Upper lobe of left lung (tissue), 6 donors: ENCODE measurements around the gene PAEP. TPM values are rescaled to one million over a fixed set of nuclear protein-coding genes. Genes with fewer than 3 reads are reported as not detected.

Experiments
- ATAC-seq, 2 donors: fragments of 200-7000 bp; cut with Tn5 transposase; one replicate each; pipeline ENCODE4 v1.9.1; 2022; ENCODE audit warnings: mild to moderate bottlenecking in 2 of 2, moderate library complexity in 2 of 2; ENCODE audit not compliant: low FRiP score in 2 of 2
- DNase-seq, 2 donors: peaks; one replicate each; pipeline ENCODE4 v3.0.0-alpha.2; 2019 to 2020
- H3K27ac ChIP-seq, 4 donors: fragments of 200-600 bp; sonication (generic); one replicate each; pipeline ENCODE4 v1.5.1; 2016 to 2019
- H3K27me3 ChIP-seq, 4 donors: fragments of 200-600 bp; sonication (generic); one replicate each; pipeline ENCODE4 v1.5.1; 2017 to 2019
- H3K36me3 ChIP-seq, 4 donors: fragments of 200-600 bp; sonication (generic); one replicate each; pipeline ENCODE4 v1.5.1; 2016 to 2019
- H3K4me1 ChIP-seq, 4 donors: fragments of 200-600 bp; sonication (generic); one replicate each; pipeline ENCODE4 v1.5.1; 2018 to 2019
- H3K4me3 ChIP-seq, 4 donors: fragments of 200-600 bp; sonication (generic); one replicate each; pipeline ENCODE4 v1.5.1; 2017 to 2019; ENCODE audit warnings: mild to moderate bottlenecking in 2 of 4, moderate library complexity in 1 of 4
- H3K9me3 ChIP-seq, 4 donors: fragments of 200-600 bp; sonication (generic); one replicate each; pipeline ENCODE4 v1.5.1; 2018 to 2019
- CTCF ChIP-seq, 6 experiments: fragments of 450-650 bp in 4 of 6; fragments of 200-600 bp in 2 of 6; sonication (generic) in 2 of 6; IDR thresholded peaks; one replicate each; pipeline ENCODE4 v1.5.1; 2016 to 2019; ENCODE audit warnings: antibody characterized with exemption in 6 of 6
- EP300 ChIP-seq, 4 donors: sonication (generic); formaldehyde crosslinking; IDR thresholded peaks; one replicate each; pipeline ENCODE4 v1.5.1; 2017; ENCODE audit warnings: antibody characterized with exemption in 4 of 4, control low read depth in 2 of 4
- POLR2A ChIP-seq, 4 donors: fragments of 450-650 bp; IDR thresholded peaks; one replicate each; pipeline ENCODE4 v1.5.1; 2016 to 2017; ENCODE audit warnings: antibody characterized with exemption in 4 of 4, mild to moderate bottlenecking in 2 of 4
- POLR2AphosphoS5 ChIP-seq, 2 donors: sonication (generic); formaldehyde crosslinking; IDR thresholded peaks; one replicate each; pipeline ENCODE4 v1.5.1; 2017; ENCODE audit warnings: antibody characterized with exemption in 2 of 2
- WGBS, 2 donors: methylation state at CpG; one replicate each; pipeline ENCODE4 v1.1.5; 2017 to 2018; 5-methylcytosine and 5-hydroxymethylcytosine counted together
- total RNA-seq, 6 donors: library from RNA; depleted of rRNA in 4 of 6; stranded (reverse); fragments of >200 nt in 4 of 6; gene quantifications; one replicate each; pipeline versions ENCODE4 v1.1.0 to v1.2.1, GENCODE V29; 2016 to 2021
- donor health status: DM: no; HTN: no; CAD: no; lungs with moderate emphysema.
- donor health status: DM: no; HTN: yes; CAD: no; lungs with severe emphysema.

Gene PAEP
- total RNA-seq, 6 donors from 2014 or later, result 6.3 TPM; not detected in 5

- no peak overlapping the region for H3K27ac ChIP-seq
- no peak for TF ChIP-seq EP300 (IDR thresholded peaks at IDR 0.05)
- peak in 1 of 2 donors; percentile 56 for DNase-seq
These were observed 3.6 kb downstream of the PAEP start for GRCh38 chr9:135565141-135565628.

GRCh38 chr9:135565636-135566035 lies 4.1 kb downstream of the PAEP start:
- Histone ChIP-seq H3K4me3 (no peak overlapping the region), H3K9me3 (peaks cover 0 to 7% (median 0%) of the 10 kb centered on the region in 4 donors), H3K27ac (no peak overlapping the region), H3K36me3 (no peaks in the 10 kb centered on the region), H3K27me3 (no peaks in the 10 kb centered on the region), H3K4me1 (no peaks in the 10 kb centered on the region)
- 59 to 62% methylated on average over 7 to 8 of the region's 8 CpGs for WGBS, 2 donors
- no peak for DNase-seq
- no peak for ATAC-seq
- TF ChIP-seq POLR2AphosphoS5 (IDR thresholded peaks at IDR 0.05) (no peak), CTCF (IDR thresholded peaks at IDR 0.05) (no peak), POLR2A (IDR thresholded peaks at IDR 0.05) (no peak), EP300 (IDR thresholded peaks at IDR 0.05) (no peak)

More at GRCh38 chr9:135565141-135565628, 3.6 kb downstream of the PAEP start:
- Histone ChIP-seq H3K9me3 (peaks cover 0 to 7% (median 0%) of the 10 kb centered on the region in 4 donors), H3K27me3 (no peaks in the 10 kb centered on the region), H3K36me3 (no peaks in the 10 kb centered on the region), H3K4me1 (no peaks in the 10 kb centered on the region), H3K4me3 (no peak overlapping the region)
- ATAC-seq, result no peak
- 60 to 71% methylated on average over 1 to 7 of the region's 9 CpGs for WGBS, 2 donors

GRCh38 chr9:135566552-135566951 lies 5.0 kb downstream of the PAEP start:
- ATAC-seq, result no peak
- no peaks in the 10 kb centered on the region for H3K27me3 ChIP-seq
- H3K4me3 ChIP-seq, result no peak overlapping the region

GRCh38 chr9:135567311-135567710 lies 5.8 kb downstream of the PAEP start:
- H3K4me3 ChIP-seq, result no peak overlapping the region
- H3K27me3 ChIP-seq, result no peaks in the 10 kb centered on the region
- no peak for TF ChIP-seq POLR2A (IDR thresholded peaks at IDR 0.05)
- no peak for TF ChIP-seq CTCF (IDR thresholded peaks at IDR 0.05)
- TF ChIP-seq EP300 (IDR thresholded peaks at IDR 0.05), result no peak
- no peak for TF ChIP-seq POLR2AphosphoS5 (IDR thresholded peaks at IDR 0.05)
- peaks cover 0 to 7% (median 0%) of the 10 kb centered on the region in 4 donors for H3K9me3 ChIP-seq
- H3K27ac ChIP-seq, result no peak overlapping the region
- WGBS, 2 donors, result 56 to 70% methylated on average over 9 of the region's 9 CpGs
- ATAC-seq (no peak), DNase-seq (peak in 1 of 2 donors; percentile 58)
- H3K4me1 ChIP-seq, result no peaks in the 10 kb centered on the region
- no peaks in the 10 kb centered on the region for H3K36me3 ChIP-seq

More at GRCh38 chr9:135566552-135566951, 5.0 kb downstream of the PAEP start:
- no peak overlapping the region for H3K27ac ChIP-seq
- TF ChIP-seq POLR2A (IDR thresholded peaks at IDR 0.05) (no peak), POLR2AphosphoS5 (IDR thresholded peaks at IDR 0.05) (no peak), EP300 (IDR thresholded peaks at IDR 0.05) (no peak), CTCF (IDR thresholded peaks at IDR 0.05) (no peak)
- H3K36me3 ChIP-seq, result no peaks in the 10 kb centered on the region
- peaks cover 0 to 7% (median 0%) of the 10 kb centered on the region in 4 donors for H3K9me3 ChIP-seq
- no peaks in the 10 kb centered on the region for H3K4me1 ChIP-seq
- WGBS, 2 donors, result 69 to 70% methylated on average over 10 of the region's 10 CpGs
- peak in 1 of 2 donors; percentile 56 for DNase-seq

GRCh38 chr9:135568026-135568425 lies 6.5 kb downstream of the PAEP start:
- WGBS, 2 donors, result 90 to 97% methylated on average over 6 of the region's 6 CpGs
- no peak for DNase-seq

More at GRCh38 chr9:135568026-135568425, 6.5 kb downstream of the PAEP start:
- Histone ChIP-seq H3K4me1 (no peaks in the 10 kb centered on the region), H3K9me3 (peaks cover 0 to 7% (median 0%) of the 10 kb centered on the region in 4 donors), H3K27me3 (no peaks in the 10 kb centered on the region), H3K4me3 (no peak overlapping the region), H3K36me3 (no peaks in the 10 kb centered on the region), H3K27ac (no peak overlapping the region)
- no peak for ATAC-seq
- TF ChIP-seq CTCF (IDR thresholded peaks at IDR 0.05) (no peak), EP300 (IDR thresholded peaks at IDR 0.05) (no peak), POLR2A (IDR thresholded peaks at IDR 0.05) (no peak), POLR2AphosphoS5 (IDR thresholded peaks at IDR 0.05) (no peak)
